Stimulated activated naive CD4-positive, alpha-beta T cell (primary cell): ENCODE data around the gene ASB4.
A peak's percentile ranks its signal among the peaks of the same experiment; 100 is the strongest.
"Not testable (repeated sequence)": the region's sequence is repeated elsewhere in the genome, so short reads cannot be mapped to it uniquely, and the experiment has no call there.

Source experiments
- DNase-seq, 6 experiments: peaks; one replicate each; lab custom pipeline; 2025; lab: John Stamatoyannopoulos, UW

ASB4 gene

DNA sequence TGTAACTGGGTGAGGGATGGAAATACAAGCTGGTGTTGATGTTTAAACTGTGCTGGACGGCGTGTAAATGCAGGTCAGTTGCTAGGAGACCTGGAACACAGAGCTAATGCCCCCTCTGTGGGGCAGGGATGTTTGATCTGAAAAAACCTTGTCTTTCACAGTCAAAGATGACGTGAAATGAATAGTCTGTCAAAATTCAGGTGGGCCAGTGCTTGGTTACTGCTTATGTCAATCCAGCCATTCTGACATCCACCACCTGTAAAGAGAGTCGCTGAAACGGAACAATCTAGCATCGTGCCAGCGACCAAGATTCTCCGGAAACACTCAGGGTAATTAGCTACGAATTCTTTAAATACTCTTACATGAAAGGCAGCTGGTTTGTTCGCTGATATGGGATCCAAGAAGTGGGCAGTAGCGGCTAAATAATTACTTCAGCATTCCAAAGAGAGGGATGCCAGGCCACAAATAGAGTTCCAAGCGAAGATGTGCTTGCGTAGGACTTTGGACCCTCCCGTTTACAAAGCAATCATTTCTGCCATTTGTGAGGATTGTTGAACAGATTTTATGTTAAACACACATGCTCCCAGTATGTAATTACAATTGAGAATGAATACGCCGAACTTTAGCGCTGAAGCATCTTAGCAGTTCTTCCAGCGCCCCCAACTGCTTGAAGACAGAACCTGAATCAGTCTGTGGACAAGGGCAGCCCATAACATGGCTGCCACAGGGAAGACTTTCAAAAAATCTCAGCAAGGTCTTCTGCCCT is 7.3 kb upstream of the ASB4 start:
- no peak for DNase-seq

DNA sequence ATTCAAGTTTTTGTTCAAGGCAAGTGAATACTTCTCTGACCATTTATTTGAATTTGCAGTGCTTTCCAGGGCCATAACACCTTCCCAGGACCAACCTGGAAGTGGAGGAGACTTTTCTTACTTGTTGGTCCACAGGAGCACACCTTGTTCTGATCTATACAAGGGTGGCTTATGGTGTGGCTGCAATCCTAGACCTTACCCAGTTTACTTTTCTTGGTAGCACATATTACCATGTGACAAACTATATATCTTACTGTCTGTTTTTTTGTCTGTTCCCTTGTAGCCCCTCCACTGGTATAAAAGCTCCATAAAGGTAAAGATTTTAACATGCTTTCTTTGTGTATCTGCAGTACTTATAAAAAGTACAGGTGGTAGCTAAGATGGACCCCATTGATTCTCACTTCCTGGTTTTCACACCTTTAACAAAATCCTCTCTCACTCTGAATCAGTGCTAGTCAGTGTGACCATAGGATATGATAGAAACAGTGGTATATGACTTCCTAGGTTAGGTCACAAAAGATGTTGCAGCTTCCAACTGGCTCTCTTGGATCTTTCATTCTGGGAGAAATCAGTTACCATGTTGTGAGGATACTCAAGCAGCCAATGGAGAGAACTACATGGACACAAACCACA is 5.6 kb upstream of the ASB4 start:
- DNase-seq = no peak

DNA sequence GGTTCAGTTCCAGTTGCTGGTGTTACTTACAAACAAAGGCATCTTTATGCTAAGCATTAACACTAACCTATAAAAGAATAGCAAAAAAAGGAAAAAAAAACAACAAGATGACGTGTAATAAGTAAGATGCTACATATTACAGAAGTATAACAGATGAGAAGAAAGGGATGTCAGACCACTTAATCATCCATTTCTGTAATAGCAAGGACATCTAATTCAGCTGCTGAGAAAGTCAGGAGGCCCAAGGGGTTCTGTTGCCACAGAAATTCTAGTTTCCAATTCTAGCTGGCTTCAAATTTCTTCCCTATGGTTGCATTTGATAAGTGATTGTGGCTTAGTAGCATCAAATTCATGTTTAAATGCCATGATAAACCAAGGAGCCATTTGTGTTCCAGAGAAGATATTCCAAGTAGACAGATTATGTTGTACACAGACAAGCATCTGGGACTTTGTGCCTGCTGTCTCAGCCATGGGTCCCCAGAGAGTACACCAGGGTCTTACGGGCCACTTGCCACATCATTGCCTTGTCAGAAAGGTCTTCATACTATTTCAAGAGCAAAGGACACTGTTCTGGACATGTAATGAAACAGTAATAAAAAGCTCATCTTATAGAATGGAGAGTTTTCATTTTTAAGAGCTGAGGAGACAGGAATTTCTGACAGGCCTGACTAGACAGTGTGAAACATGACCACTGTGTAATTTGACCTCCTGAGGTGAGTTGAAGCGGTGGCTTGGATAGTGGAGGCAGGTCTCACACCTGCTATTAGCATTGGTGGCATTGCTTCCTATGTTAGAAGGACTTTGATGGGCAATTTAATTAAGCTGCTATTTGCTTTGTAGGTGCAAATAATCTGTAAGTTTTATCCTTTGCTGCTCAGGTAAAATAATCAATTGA is 4.2 kb upstream of the ASB4 start:
- no peak for DNase-seq

DNA sequence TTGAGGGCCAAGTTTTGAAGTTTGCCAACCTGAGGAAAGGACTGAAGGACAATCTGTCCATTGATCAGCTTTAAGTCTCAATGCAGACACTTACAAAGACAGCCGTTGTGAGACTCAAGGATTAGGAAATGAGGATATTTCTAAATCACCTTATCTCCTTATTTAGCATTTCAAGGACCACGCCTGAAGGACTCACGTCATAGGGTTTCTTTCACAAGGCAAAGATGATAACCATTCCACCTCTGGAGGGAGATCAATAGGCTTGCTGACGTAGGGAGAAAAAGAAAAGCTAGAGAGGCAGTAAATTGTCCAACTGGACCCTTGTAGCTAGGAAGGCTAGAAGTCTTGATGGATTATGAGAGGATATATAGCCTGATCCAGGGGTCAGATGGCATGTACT is 3.3 kb upstream of the ASB4 start:
- DNase-seq = no peak

DNA sequence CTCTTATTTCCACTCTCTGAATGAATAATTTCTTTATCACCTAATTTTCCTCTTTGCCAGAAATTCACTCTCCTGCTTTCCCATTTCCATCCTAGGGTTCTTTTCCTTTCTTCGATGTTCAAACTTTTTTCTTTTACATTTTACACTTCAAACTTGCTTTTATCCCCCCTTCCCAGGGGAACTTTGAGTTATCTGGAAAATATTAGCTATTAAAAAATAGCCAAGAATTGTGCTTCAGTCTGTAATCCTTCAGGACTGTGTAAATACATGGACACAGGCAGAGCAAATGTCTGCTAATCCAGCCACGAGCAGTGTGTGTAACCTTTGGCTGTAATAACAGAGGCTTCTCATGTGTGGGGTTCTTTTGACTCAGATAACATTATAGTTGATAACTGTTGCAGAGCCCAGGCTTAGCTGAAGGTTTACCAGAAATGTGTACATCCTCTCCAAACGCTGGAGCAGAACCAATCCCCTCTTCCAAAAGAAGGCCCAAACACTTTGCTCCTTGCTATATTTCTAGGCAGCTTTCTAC is 4.6 kb downstream of the ASB4 start:
- no peak for DNase-seq

DNA sequence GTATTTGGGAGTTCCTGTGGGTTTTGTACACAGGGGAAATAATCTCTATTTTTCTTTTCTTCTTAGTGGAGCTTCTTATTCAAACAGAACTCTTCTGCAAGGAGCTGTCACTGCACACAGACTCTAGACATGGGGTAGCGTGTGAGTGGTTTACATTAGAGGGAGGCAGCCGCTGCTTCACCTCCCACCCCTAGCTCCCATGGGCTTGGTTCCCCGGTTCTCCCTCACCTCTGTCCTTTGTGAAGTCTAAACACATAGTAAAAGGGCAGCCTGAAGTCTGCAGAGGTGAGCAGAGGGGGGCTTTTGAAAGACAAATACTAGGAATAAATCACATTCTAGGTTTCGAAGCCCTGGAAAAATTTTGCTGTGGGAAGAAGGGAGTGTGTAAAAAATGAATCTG is 5.5 kb downstream of the ASB4 start:
- DNase-seq = no peak

DNA sequence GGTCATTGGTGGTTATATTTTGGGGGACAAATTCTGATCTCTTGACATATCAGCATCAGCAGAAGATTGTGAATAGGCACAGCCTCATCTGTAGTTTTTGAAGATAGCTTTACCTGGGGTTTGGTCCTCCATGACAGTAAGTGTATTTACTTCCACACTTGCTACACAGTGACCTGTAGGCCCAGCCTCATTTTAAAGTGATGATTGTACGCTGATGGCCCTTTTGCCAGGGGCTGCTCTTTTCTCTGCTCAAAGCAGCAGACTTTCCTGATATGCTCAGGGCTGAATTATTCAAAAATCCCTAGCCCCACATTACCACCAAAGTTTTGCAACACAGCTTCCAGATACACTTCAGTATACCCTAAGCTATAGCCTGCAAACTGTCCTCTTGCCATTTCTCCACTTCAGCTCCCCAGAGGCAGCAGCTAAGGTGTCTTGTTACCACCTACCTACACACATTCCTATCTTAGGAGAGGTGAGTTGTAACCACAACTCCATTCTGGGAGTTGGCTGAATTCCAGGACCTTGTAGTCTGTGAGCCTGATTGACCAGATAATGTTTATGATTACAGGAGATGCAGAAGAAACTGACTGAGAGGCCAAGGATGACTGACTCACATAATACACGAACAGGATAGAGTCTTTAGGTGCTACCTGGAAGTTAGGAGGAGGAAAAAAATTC is 6.0 kb downstream of the ASB4 start:
- DNase-seq = no peak

DNA sequence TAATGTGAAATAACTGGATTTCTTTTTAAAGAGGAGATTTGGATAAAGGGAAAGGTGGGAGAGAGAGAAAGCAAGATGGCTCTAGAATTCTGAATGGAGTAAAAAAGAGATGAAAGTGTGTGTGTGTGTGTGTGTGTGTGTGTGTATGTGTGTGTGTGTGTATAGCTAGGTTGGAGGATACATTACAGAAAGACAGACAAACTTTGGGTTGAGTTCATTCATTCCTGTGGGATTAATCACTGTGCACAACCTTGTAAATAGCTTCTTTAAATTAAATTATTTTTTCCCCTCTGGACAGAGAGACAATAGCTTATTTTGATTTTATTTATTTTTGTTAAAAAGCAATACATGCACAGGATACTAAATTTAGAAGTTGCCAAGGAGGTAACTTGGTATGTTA is 7.5 kb downstream of the ASB4 start:
- DNase-seq = no peak

DNA sequence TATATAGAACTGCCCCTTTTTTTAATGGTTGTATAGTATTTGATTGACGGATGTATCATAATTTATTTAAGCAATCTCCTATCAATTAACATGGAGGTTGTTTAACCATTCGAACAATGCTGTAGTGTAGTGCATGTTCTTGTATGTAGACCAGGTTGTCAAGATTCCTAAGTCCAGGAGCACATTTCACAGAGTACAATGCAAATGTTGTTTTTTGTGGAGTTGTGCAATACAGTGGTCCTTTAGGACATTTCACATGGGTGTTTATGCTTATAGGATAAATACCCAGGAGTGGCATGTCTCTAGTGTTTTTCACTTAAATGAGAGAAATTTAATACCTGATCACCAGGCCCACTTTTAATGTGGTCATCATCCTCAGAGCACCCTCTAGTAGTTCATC is 8.1 kb downstream of the ASB4 start:
- DNase-seq = no peak

DNA sequence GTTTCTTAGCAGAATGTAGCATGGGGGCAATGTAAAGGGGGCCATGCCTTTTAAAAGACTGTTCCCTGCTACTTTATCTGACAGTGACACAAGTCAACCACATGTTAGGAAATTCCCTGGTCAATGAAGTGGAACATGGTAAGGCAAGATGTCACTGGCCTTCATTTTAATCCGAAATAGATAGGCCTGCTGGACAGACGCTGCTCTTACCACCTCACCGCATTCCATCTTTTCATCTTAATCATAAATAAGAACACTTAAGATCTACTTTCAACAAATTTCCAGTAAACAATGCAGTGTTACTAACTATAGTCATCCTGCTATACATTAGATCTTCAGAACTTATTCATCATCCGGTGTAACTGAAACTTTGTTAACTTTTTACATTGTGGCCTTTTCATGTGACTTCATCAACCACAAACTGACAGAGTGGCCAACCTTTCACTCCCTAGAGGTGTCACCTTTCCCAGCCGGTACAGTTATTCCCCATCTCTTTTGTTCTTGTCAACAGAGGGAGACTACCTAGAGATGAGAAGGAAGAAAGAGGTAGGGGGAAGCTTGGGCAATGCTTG is 15.6 kb downstream of the ASB4 start:
- no peak for DNase-seq

DNA sequence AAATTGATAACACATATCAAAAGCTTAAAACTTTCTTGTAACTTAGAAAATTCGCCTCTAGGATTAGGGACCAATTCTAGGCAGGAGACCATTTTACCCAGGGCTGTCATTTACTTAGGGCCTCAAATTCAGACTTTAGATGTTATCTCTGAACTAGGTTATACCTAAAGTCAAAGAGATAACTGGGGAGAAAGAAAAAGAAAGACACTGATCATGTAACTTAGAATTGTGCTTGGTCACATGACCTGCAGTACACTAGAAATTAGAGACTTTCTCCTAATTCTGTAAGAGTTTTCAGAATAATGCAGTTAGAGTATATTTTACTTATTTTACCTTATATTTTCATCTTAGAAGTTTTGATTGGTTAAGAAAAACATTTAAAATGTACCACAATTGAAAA is 16.7 kb downstream of the ASB4 start:
- DNase-seq = no peak

DNA sequence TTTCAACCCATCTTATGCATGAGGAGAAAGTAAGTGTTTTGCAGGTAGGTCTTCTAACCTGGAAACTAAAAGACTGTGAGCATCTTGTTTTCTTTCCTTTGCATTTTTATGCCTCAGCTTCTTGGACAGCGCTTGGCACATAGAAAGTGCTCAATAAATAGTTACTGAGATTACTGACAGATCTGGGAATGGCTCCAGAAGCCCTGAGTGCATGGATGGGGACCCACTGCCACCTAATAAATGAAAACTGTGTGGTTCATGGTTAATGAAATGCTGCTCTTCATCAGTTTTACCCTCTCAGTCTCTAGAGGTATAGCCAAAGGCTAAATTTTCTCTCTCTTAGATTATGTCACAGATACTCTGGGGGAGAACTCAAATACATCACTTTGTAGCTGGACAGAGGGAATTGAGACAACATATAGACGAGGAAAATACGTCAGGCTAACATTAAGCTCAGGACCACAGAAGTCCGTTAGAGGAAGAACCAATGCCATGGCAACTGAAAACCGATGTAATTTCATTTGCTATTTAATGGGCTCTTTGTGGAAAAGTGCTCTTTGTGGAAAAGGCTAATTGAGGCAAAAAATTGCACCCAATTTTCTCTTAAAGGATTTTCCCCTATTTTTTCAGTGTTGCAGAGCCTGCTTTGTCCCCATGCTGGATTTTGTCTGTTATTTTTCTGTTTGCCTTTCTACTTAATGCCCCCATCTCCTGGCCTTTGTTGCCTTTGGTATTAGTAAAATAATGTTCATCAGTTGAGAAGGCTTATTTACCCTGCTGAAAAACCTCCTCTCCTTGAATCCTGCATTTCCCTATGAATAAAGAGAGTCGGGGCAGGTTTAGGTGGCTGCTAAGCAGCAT is 17.8 kb downstream of the ASB4 start:
- no peak for DNase-seq

DNA sequence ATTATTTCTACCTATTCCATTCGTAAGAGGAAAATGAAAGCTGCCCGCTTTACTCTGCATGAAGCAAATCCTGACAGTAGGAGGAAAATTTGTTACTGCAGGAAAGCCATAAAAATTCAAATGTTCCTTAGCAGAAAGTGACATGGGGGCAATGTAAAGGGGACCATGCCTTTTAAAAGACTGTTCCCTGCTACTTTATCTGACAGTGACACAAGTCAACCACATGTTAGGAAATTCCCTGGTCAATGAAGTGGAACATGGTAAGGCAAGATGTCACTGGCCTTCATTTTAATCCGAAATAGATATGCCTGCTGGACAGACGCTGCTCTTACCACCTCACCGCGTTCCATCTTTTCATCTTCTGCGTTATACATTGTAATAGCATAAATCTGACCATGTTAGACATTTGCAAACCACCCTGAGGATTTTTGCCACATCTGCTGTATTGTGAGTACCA is 18.4 kb downstream of the ASB4 start:
- not testable (repeated sequence) for DNase-seq

DNA sequence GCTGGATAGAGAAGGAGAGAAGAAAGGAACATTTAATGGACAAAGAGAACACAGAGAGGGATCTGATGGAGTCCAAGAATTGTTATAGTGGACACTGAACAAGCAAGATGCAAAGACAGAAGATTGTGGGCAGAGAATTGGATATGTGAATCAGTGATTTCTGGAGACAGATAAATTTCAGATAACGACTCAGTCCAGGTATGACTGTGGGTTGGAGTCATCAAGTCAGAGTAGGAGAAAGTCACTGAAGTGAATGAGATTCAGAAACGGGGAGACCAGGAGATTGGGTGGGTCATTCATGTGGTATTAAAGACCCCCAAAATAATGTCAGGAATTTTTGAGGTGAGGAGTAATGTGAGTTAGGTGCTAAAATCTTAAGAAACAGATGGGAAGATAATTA is 23.0 kb downstream of the ASB4 start:
- DNase-seq = no peak

DNA sequence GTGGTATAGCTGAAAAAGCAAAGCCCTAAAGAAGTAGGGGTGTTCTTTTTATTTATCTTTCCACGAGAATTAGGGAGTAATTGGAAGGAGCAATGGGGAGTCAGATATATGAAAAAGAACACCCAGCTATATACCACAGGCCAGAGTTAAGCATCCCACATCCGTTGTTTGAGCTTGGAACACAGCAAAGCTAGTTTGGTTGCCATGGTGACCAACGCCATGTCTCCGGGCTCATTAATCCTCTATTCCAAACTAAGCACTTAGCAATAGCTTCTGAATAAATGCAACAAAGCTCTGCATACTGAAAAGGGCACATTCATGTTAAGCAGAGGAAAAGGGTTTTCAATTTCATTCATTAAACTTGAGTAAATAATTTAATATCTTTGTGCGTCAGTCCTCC is 23.5 kb downstream of the ASB4 start:
- no peak for DNase-seq

DNA sequence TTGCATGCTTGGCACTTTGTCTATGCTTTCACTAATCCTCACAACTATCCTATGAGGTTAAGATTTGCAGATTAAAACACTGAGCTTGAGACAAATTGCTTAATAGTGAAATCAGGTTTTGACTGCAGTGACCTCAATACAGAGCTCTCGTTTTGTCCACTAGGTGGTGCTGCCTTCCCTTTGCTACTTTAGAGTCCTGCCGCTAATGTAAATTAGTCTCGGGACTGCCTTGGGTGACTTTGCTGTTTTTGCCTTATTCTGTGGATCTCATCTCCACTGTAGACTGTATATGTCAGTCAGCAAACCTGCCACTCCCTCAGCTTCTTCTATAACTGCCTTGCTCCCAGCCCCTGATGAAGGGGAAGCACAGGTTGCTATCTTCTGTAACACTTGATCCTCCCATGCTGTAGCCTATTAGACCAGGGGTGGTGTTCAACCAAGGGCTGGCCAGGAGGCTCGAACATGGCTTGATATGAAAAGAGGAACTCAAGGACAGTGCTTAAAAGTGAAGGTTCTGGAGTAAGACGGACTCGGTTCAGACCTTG is 26.0 kb downstream of the ASB4 start:
- DNase-seq = peak in 2 of 6 experiments; percentile 11 to 17

DNA sequence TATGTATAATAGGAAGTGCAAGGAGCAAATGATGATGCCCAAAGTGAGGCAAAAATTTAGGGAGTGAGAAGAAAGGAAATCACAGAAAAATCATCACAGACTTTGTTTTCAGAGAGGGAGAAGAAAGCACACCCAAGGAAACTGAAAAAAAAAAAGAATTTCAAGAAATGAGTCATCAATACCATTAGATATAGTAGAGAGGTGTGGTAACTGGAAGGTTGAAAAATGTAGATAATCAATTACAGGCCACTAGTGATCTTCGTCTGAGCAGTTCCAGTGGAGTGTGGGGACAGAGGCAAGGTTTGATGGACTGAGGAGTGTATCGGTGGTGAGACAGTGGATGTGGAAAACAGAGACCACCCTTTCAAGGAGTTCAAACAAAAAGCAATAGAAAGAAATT is 31.7 kb downstream of the ASB4 start:
- no peak for DNase-seq

DNA sequence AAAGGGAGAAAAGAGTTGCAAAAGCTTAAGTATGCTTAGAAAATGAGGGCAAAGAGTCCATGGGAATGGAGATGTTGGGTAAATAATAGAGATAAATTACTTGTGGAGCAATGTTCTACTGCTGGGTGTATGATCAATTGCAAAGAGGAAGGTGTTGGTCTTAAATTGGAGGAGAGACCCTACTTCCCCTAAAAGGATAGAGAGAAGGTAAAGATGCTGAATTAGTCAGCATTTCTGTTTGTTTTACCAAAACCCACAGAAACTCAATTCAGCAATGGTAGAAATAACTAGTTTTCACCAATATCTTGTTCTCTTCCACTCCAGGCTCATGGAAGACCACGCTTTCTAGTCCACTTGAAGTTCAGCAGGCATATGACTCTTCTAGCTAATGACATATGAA is 32.1 kb downstream of the ASB4 start:
- DNase-seq = no peak

DNA sequence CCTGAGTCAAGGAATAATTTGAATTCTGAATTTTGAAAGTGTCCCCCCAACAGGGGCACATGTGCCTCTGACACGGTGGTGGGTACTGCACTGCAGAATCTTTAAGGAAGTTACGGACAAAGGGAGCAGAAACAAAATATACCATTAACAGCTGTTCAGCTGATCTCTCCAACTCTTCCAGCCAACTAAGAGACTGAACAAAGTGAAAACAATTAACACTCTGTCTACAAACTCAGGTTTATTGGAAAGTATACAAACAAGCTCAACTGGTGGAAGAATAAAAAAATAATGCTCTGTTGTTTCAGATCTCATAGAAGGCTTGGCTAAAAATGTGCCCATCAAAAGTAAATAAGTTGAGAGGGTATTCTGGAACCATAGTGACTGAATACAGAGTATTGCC is 34.4 kb downstream of the ASB4 start:
- DNase-seq = no peak

DNA sequence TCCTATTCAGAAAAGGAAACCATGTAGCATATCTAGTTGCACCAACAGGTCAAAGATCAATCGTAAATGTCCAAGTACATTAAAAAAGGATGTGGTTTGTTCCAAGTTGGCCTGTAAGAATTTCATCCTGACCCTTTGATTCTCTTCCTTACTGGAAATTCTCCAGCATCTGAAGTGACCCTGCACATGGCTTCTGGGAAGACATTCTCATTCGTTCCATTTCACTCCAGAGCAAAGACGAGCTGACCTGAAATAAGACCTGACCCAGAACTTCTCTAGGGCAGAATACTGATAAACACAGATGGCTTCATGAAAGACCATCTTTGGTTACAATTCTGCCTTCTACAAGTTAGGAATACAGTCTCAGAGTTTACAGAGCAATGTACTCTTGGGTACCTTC is 39.8 kb downstream of the ASB4 start:
- no peak for DNase-seq
